HepG2 (cell line): ENCODE results near the gene NPC1. TPM values are rescaled to one million over a fixed set of nuclear protein-coding genes. Genes with fewer than 3 reads are reported as not detected.

ENCODE experiments used
- ATAC-seq: fragments of 200-7000 bp; cut with Tn5 transposase; 3 replicates; pipeline ENCODE4 v1.9.1; 2020; ENCODE audit warnings: mild to moderate bottlenecking, moderate library complexity
- BruUV-seq: library from RNA; stranded (reverse); fragments of 400-500 nt; replicated peaks from 2 replicates; lab custom pipeline; 2021; lab: Mats Ljungman, UMichigan
- CTCF ChIA-PET: fragments of 300-600 bp; formaldehyde crosslinking; extraction: SDS; loops from one replicate; lab custom pipeline; 2021; ENCODE audit warnings: low total read pairs, inconsistent platforms, low intra/inter-chr PET ratio; lab: Yijun Ruan, JAX
- POLR2A ChIA-PET: fragments of 350-600 bp; sonication (Branson Sonifier 250); formaldehyde crosslinking; loops from one replicate; lab custom pipeline; 2020; ENCODE audit warnings: antibody characterized with exemption, inconsistent platforms; lab: Yijun Ruan, JAX
- DNase-seq: peaks from one replicate; pipeline ENCODE4 v3.0.0-alpha.2; 2015; ENCODE audit warnings: low spot score
- FAIRE-seq: peaks from 3 replicates; lab custom pipeline; 2011; peaks lifted over from hg19 to GRCh38; lab: Jason Lieb, UNC
- H2AFZ ChIP-seq: one replicate; pipeline ENCODE4 v1.6.1; 2011; ENCODE audit warnings: low read length, inconsistent platforms
- H3K27ac ChIP-seq: fragments of 300-600 bp; 3 replicates; pipeline ENCODE4 v1.8.0; 2011; ENCODE audit warnings: mixed run types, mild to moderate bottlenecking, mixed read lengths, low read length, inconsistent platforms; ENCODE audit not compliant: insufficient read depth; ENCODE audit errors: extremely low read length
- H3K27me3 ChIP-seq, 2 experiments: fragments of 200-600 bp in 1 of 2; 2 replicates in 1 of 2; 3 replicates in 1 of 2; pipeline versions ENCODE4 v1.6.0 to v1.8.0; 2011; ENCODE audit warnings: low read length in 2 of 2, mild to moderate bottlenecking in 2 of 2, moderate library complexity in 2 of 2, inconsistent platforms in 1 of 2; ENCODE audit not compliant: insufficient read depth in 2 of 2, control insufficient read depth in 1 of 2
- H3K36me3 ChIP-seq, 2 experiments: fragments of 200-600 bp in 1 of 2; replicated peaks in 1 of 2; 2 replicates in 1 of 2; 3 replicates in 1 of 2; pipeline versions ENCODE4 v1.5.1 to v1.8.0; 2011; ENCODE audit warnings: low read length in 2 of 2, inconsistent platforms in 1 of 2; ENCODE audit not compliant: insufficient read depth in 2 of 2, control insufficient read depth in 1 of 2
- H3K4me1 ChIP-seq: 2 replicates; pipeline ENCODE4 v1.5.1; 2012; ENCODE audit warnings: low read length, inconsistent platforms; ENCODE audit not compliant: insufficient read depth
- H3K4me2 ChIP-seq: 2 replicates; pipeline ENCODE4 v1.6.0; 2011; ENCODE audit warnings: low read depth, low read length, inconsistent platforms
- H3K4me3 ChIP-seq, 3 experiments: fragments of 200-600 bp in 1 of 3; sonication (generic), shearing (Covaris generic) in 1 of 3; replicated peaks in 1 of 3; 2 replicates each; pipeline ENCODE4 v1.5.1; 2011 to 2016; ENCODE audit warnings: low read length in 3 of 3, inconsistent platforms in 2 of 3, low read depth in 2 of 3, mild to moderate bottlenecking in 2 of 3, control low read depth in 1 of 3, mixed read lengths in 1 of 3; ENCODE audit not compliant: insufficient read depth in 1 of 3
- H3K79me2 ChIP-seq: one replicate; pipeline ENCODE4 v1.6.1; 2011; ENCODE audit warnings: low read length, inconsistent platforms; ENCODE audit not compliant: insufficient read depth
- H3K9ac ChIP-seq: 2 replicates; pipeline ENCODE4 v1.6.0; 2011; ENCODE audit warnings: mild to moderate bottlenecking, low read depth, low read length, inconsistent platforms; ENCODE audit not compliant: insufficient read depth
- H3K9me3 ChIP-seq: 2 replicates; pipeline ENCODE4 v1.5.1; 2012; ENCODE audit warnings: mild to moderate bottlenecking, low read length
- H4K20me1 ChIP-seq: 2 replicates; pipeline ENCODE4 v1.6.0; 2011; ENCODE audit warnings: inconsistent platforms, mild to moderate bottlenecking, low read length, moderate library complexity; ENCODE audit not compliant: insufficient read depth
- AKNA ChIP-seq: sonication (generic); formaldehyde crosslinking; IDR thresholded peaks from 2 replicates; pipeline ENCODE4 v1.4.0; 2020; ENCODE audit warnings: missing genetic modification reagents, borderline replicate concordance
- CBX2 ChIP-seq, 2 experiments: fragments of 200-600 bp in 1 of 2; sonication (generic); formaldehyde crosslinking in 1 of 2; IDR thresholded peaks; 2 replicates each; pipeline versions ENCODE4 v1.7.0 to v1.8.1; 2018 to 2022; ENCODE audit warnings: low read depth in 2 of 2, low read length in 1 of 2, mild to moderate bottlenecking in 1 of 2, missing genetic modification reagents in 1 of 2
- GLI4 ChIP-seq: sonication (generic); formaldehyde crosslinking; IDR thresholded peaks from 2 replicates; pipeline ENCODE4 v1.5.1; 2020; ENCODE audit warnings: missing genetic modification reagents, mild to moderate bottlenecking, moderate library complexity, borderline replicate concordance
- KDM5A ChIP-seq: fragments of 200-600 bp; sonication (generic); IDR thresholded peaks from 2 replicates; pipeline ENCODE4 v1.7.0; 2018; ENCODE audit warnings: antibody characterized with exemption, mild to moderate bottlenecking, low read length, borderline replicate concordance
- ZBTB7B ChIP-seq: sonication (generic); formaldehyde crosslinking; IDR thresholded peaks from 2 replicates; pipeline ENCODE4 v1.4.0; 2020; ENCODE audit warnings: missing genetic modification reagents
- ZNF512B ChIP-seq: sonication (generic); formaldehyde crosslinking; IDR thresholded peaks from 2 replicates; pipeline ENCODE4 v1.5.1; 2020; ENCODE audit warnings: missing genetic modification reagents, mild to moderate bottlenecking, borderline replicate concordance
- ZNF678 ChIP-seq: sonication (generic); formaldehyde crosslinking; IDR thresholded peaks from 2 replicates; pipeline ENCODE4 v1.4.0; 2020; ENCODE audit warnings: mild to moderate bottlenecking, missing genetic modification reagents
- WGBS: methylation state at CpG from one replicate; pipeline ENCODE4 v1.1.6; 2017; ENCODE audit warnings: low lambda C conversion rate; 5-methylcytosine and 5-hydroxymethylcytosine counted together
- in situ Hi-C: cut with HindIII; loops from 2 replicates; pipeline ENCODE4 v1.10.0; 2017; ENCODE audit warnings: low pct_unique_long_range_greater_than_20kb; ENCODE audit not compliant: extremely low pct_ligation_motif_present
- intact Hi-C: fragments of 100-400 bp; cut with micrococcal nuclease; formaldehyde crosslinking; loops from one replicate; pipeline ENCODE4 v1.10.0; 2022; ENCODE audit not compliant: unreplicated experiment
- polyA plus RNA-seq, 8 experiments: library from polyadenylated mRNA; depleted of rRNA in 3 of 8; stranded (reverse) in 7 of 8; unstranded in 1 of 8; fragments of >200 nt; fragmentation: Illumina TruSeq in 4 of 8; extraction: Trizol in 4 of 8; gene quantifications; 2 replicates each; pipeline versions ENCODE4 v1.2.1 to v1.2.3, GENCODE V29; 2011 to 2016; ENCODE audit warnings: low read depth in 4 of 8, missing spikeins in 1 of 8, mixed read lengths in 1 of 8; ENCODE audit not compliant: insufficient read depth in 1 of 8
- total RNA-seq, 5 experiments: library from RNA; depleted of rRNA; stranded (reverse); fragments of >200 nt; fragmentation: Illumina TruSeq; extraction: Trizol; gene quantifications; 2 replicates each; pipeline ENCODE4 v1.2.3, GENCODE V29; 2016; ENCODE audit warnings: low read depth in 1 of 5

The NPC1 gene
- total and polyA plus RNA-seq, 2 of the 13 experiments (the other 11 are each of a cell fraction or from before 2014, with no cell fraction given) = 46.5 to 114 TPM

- Histone ChIP-seq H3K79me2 (peaks cover 9% of the 10 kb centered on the region), H2AFZ (no peak overlapping the region), H3K9ac (peak overlapping the region; percentile 79), H3K9me3 (no peaks in the 10 kb centered on the region), H3K4me3 (peak overlapping the region; percentile 78 to 87 (median 82)), H3K27me3 (no peaks in the 10 kb centered on the region), H3K4me2 (peak overlapping the region; percentile 84), H3K4me1 (peaks cover 34% of the 10 kb centered on the region), H3K27ac (peak overlapping the region; percentile 43), H3K36me3 (peaks cover 0 to 20% of the 10 kb centered on the region in 2 experiments), H4K20me1 (no peaks in the 10 kb centered on the region)
- intact Hi-C loops = no loop called here
- FAIRE-seq = no peak
- TF ChIP-seq ZBTB7B (CRISPR knock-in tag) (no peak), KDM5A (peak; percentile 31; the same call in 1 of the 2 replicates), GLI4 (0 out of 2 replicates have a peak, but pooled peaks have one; percentile 5)
- DNase-seq = no peak
- in situ Hi-C loops = no loop called here
- BruUV-seq = no TSS peak
- POLR2A ChIA-PET = interaction anchor here (1.1 to 1.6 kb wide), 3 partner anchors 16 to 81 kb away, joined by 3 to 6 read pairs (median 3); partner anchors contain the start of gene NPC1
- 2% methylated on average over 21 of the region's 21 CpGs for WGBS
- ATAC-seq = no peak
- CTCF ChIA-PET = no interaction called here
Observed at GRCh38 chr18:23503963-23504344, 82.4 kb downstream of the NPC1 start.

- Histone ChIP-seq H2AFZ (no peak within 1 kb of the TSS), H3K27ac (peak within 1 kb of the TSS; percentile 74), H4K20me1 (no peaks in the 10 kb centered on the region), H3K79me2 (peaks cover 9% of the 10 kb centered on the region), H3K9ac (peak within 1 kb of the TSS; percentile 79), H3K27me3 (no peaks in the 10 kb centered on the region), H3K9me3 (no peaks in the 10 kb centered on the region), H3K36me3 (peaks cover 0 to 16% of the 10 kb centered on the region in 2 experiments), H3K4me3 (peak within 1 kb of the TSS; percentile 78 to 87 (median 82)), H3K4me2 (peak within 1 kb of the TSS; percentile 87), H3K4me1 (peaks cover 38% of the 10 kb centered on the region)
- intact Hi-C loops (no loop called here), in situ Hi-C loops (no loop called here)
- ATAC-seq = peak; percentile 90
- DNase-seq = peak; percentile 80
- ChIA-PET CTCF (no interaction called here), POLR2A (interaction anchor here (1.0 to 1.6 kb wide), 6 partner anchors 15 to 369 kb away, joined by 3 to 6 read pairs (median 3); partner anchors contain the start of gene NPC1)
- peak; percentile 23 for FAIRE-seq
- BruUV-seq = no TSS peak
- 2% methylated on average over 14 of the region's 110 CpGs for WGBS
- TF ChIP-seq CBX2 (IDR thresholded peaks at IDR 0.05; ENCODE audit: low read depth, low read length) (no peak), CBX2 (CRISPR knock-in tag; IDR thresholded peaks at IDR 0.05; ENCODE audit: low read depth) (no peak), AKNA (no peak), ZNF678 (CRISPR knock-in tag) (no peak), ZNF512B (CRISPR knock-in tag) (no peak)
Observed at GRCh38 chr18:23503038-23503962, 83.0 kb downstream of the NPC1 start, which contains the start of gene RMC1. Gene RMC1, plus strand, starts transcription at chr18:23503511. Its CDS starts 108 bp downstream, at chr18:23503619.
